Fibroblast of skin of right biceps (primary cell): ENCODE data around the gene HOTAIR.

Experiments used
- DNase-seq: peaks from one replicate; pipeline ENCODE4 v3.0.0-alpha.2; 2013

HOTAIR gene

DNA sequence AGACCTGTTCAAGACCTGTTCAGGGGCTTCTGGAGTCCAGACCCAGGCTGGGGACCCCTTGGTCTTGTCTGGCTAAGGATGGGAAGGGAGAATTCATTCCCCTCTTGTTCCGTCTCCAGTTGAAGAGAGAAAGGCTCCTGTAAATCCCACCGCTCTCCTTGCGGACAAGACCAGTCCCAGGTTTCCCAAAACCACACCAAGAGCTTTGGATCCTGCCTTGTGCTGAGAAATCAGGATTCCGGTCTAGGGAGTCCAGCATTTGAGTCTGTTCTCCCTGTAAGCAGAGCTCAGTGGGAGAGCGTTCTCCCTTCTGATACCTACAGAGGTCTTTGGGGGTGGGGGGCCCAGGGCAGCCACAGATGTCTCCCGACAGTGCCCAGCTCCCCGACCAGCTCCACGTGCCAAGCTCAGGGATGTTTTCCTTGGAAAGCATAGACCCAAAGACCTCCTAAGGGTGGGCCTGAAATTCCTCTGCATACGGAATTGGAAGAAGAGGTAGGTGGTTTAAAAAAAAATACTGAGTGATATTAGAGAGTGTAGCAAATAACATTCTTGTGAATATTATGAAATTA, 34.2 kb downstream of the HOTAIR start:
- no peak for DNase-seq

DNA sequence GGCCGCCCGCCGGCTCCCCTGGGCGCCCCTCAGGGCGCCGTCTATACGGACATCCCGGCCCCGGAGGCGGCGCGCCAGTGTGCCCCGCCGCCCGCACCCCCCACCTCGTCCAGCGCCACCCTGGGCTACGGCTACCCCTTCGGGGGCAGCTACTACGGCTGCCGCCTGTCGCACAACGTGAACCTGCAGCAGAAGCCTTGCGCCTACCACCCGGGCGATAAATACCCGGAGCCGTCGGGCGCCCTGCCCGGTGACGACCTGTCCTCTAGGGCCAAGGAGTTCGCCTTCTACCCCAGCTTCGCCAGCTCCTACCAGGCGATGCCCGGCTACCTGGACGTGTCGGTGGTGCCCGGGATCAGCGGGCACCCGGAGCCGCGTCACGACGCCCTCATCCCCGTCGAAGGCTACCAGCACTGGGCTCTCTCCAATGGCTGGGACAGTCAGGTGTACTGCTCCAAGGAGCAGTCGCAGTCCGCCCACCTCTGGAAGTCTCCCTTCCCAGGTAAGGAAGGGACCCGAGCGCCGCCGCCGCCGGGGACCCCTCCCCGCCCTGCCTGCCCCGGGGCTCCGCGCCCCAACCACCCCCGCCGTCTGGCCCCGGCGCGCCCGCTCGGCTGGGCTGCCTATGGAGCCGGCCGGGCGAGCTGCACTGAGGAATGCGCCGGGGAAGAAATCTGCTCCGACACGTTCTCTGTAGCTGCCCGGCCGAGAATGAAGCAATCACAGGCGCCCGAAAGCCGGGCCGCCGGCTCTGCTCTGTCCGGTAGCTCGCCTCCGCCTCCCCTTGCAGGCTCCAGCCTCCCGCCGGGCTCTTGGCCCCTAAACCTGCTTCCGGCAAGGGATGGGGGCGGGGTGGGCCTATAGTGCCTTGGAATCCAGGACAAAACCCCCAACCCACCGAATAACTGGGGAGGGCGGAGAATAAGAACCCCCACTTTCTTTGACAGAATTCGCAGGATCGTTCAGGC, 35.3 kb downstream of the HOTAIR start:
- DNase-seq = peak; percentile 31

DNA sequence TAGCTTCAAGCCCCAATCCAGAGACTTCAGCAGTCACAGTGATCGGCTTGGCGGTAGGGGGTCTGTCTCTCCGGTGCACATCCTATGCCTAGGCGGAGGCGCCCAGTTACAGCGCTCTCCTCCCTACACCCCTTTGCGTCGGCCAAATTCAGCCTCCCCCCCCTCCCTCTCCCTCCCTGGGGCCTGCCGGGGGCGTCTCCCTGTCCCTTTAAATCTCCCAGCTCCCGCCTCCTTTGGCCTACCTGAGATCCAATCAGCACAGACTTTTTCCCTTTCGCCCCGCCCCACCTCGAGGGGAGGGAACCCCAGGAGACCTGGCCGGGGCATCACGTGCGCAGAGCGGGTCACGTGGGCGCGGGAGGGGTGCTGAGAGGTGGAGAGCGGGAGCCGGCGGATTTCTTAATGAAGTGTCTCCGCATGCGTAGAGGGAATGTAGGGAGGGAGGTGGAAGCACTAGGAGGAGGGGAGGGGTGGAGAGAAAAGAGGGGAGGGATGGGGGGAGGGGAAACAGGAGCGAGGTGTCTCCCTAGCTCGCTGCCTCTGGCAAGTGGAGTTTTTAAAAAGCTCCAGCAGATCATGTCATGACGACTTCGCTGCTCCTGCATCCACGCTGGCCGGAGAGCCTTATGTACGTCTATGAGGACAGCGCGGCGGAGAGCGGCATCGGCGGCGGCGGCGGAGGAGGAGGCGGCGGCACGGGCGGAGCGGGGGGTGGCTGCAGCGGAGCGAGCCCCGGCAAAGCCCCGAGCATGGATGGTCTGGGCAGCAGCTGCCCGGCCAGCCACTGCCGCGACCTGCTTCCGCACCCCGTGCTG, 36.2 kb downstream of the HOTAIR start, which contains the start of gene HOXC13:
HOXC13 (plus strand) TSS at position 506 of the 815 bp plus-strand sequence; CDS start at position 582, 76 bp downstream.
- DNase-seq = peak; percentile 59

DNA sequence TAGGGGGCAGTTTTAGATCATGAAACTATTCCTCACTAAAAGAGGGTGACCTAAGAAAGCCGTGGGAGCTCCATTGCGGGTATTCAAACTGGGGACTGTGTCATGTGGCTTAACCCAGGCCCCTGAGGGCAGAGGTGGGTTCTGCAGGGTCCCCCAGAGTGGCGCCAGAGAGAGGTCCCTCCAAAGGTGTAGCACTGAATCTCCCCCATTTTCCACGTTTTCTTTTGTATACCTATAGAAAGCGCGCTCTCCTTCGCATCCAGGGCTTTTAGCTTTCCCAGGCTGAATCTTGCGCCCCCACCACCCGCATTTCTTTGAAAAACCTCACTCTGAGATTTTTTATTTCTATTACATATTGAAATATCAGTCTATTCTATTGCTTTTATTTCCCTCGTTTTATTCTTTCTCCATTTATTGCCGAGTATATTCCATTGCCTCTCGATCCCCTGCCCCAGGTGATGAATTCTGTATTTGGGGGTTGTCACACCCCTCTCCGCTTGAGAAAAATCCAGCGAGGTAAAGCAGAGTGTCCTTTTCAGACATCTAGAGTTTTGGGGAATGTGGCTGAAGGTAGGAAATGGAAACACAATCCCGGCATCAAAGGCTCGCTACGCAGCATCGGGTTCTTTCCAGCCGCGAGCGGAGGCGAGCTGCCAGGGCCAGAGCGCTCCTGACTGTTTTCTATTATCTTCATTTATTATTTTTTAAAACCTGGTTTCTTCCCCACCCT, 37.0 kb downstream of the HOTAIR start:
- DNase-seq = no peak

DNA sequence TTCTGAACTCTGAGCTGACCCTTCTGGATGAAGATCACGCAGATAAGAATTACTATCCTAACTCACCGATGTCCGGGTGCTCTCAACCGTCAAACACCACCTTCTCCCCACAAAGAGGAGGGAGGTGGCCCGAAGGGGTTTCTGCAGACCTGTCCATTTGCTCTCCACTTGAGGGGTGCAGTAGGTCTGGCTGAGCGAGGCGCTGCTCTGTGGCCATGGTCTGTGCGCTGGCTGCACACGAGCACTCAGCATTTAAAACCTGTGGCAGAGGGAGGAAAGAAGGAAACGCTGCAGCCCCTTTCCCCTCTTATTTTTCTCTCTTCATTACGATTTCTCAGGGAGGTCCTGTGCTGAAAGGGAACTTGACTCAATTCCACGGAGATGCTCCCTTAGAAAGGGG, 37.7 kb downstream of the HOTAIR start:
- no peak for DNase-seq

DNA sequence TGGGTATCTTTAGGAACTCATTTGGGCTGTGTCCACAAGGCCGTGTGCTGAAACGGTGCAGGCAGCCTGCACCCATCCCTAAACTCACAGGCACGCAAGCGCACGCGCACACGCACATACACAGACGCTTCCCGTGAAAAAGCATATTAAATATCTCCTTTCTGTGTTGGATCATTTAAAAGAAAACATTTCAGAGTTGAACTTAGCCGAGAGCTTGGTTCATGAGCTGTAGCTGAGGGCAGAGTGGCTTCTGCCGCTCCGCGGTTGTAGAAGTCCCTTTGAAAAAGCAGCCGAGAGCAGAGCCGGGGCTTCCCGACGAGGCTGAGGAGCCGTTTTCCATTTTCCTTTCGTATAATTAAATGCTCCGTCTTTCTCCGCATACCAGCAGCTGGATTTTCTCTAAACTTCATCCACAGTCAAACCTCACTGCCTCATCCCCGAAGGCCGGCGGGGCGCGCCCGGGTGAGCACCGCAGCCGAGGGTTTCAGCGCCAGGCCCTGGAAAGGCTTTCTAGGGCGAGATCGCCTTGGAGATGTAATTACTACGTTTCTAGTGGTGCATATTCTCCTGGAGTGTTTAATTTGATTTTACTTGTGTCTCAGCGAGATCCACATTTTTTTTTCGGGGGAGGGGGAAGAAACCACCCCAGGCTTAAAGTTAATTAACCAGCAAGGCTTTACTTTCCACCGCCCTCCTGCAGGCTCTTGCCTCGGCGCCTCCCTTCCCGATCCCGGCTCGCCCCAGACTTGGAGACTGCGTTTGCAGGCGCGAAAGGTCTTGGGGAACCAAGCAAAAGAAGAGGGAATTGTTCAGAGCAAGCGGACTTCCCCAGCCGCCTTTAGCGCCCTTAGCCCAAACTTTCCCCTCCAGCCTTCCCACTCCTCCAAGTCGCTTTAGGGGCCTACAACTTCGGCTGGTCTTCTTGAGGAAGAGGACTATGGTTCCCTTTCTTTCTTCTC, 39.1 kb downstream of the HOTAIR start:
- no peak for DNase-seq

DNA sequence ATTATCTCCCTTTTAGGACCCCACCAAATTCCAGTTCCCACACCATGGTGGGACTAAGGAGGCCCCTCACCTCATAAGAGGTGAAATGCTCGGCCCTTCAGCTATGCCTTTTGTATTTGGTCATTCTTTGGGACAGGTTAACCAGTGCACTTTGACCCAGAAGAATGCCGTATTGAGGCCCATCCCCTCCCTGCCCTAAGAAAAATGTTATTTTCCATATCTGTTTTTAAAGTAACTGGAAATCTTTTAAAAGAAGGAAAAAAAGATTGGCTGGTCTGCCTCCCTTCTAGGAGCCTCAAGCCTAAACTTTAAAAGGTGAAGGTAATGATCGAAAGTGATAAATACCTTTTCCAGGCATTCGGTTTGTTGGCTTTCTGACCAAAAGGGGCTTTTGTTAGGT, 41.8 kb downstream of the HOTAIR start:
- no peak for DNase-seq

DNA sequence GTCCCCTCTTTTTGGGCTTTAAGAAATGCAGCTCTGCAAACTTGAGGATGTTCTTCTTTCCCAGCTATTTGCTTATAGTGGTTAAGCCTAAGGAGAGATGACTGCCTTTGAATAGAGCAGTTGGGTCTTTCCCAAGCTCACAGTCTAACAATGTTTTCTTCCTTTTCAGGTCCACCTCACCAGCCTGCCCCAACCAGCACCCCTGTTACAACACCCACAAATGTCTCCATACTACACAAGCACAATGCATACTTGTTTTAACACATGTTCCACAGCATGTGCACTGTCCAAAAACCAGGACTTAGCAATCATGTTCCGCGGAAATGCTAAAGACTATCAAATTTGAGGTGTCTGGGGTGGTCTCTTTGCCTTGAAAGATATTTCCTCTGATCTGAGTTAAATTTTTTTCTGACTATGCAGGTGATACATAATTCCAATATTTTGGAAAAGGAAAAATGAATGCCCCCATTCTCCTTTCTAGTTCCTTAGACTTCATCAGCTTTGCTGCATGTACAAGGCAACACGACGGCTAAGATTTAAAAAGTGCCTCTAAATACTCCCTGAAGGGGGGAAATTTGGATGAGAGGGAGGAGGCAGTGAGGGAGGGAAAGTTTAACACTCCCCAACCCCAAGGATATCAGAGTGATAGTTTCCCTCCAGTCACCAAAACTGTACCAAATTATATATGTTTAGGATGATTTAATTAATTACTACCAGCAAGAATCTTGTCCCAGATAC, 42.7 kb downstream of the HOTAIR start:
- no peak for DNase-seq

DNA sequence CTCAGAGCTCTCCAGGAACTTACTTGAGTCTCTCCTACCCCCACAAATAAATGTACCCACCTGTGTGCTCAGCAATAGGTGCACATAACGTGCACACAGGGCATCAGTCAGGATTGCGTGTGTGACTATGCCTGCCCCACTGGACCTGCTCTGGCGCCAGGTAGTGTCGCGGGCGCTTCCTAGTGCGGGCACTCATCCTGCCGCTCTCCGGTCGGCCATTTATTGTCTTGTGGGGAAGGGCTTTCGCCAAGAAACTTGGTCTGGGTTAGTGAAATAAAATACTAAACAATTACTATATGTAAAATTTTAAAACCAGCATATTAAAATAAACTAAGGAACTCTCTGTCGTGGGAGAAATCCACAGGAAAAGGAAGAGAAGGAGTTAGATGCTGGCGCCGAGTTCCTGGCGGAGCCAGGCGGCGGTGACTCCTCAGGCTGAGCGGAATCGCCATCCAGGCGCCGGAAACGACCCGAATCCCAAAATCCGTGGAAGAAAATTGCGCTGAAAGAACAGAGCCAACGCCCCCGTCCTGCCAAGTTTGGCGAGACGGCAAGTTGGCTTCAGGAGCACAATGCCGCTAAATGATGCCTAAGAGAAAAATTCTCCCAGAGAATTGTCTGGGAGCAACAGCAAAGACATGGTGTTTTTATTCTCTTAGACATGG, 44.0 kb downstream of the HOTAIR start:
- no peak for DNase-seq

DNA sequence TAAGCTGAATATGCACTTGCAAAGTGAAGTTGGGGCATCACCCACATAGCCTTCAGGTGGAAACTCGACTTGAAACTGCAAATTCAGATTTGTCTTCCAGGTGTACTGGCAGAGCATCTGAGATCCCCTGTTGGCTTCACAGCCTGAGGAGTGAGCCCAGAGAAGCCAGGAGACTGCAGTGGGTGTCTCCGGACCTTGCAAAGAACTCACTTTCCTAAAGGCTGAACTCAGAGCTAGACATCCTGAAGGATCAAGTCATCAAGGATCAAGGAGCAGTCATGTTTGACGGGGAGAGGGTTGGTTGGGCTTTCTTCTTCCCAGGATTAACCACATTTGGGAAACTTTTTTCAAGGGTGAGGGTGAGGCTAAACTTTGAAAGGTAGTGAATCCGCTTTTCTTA, 45.2 kb downstream of the HOTAIR start:
- no peak for DNase-seq

DNA sequence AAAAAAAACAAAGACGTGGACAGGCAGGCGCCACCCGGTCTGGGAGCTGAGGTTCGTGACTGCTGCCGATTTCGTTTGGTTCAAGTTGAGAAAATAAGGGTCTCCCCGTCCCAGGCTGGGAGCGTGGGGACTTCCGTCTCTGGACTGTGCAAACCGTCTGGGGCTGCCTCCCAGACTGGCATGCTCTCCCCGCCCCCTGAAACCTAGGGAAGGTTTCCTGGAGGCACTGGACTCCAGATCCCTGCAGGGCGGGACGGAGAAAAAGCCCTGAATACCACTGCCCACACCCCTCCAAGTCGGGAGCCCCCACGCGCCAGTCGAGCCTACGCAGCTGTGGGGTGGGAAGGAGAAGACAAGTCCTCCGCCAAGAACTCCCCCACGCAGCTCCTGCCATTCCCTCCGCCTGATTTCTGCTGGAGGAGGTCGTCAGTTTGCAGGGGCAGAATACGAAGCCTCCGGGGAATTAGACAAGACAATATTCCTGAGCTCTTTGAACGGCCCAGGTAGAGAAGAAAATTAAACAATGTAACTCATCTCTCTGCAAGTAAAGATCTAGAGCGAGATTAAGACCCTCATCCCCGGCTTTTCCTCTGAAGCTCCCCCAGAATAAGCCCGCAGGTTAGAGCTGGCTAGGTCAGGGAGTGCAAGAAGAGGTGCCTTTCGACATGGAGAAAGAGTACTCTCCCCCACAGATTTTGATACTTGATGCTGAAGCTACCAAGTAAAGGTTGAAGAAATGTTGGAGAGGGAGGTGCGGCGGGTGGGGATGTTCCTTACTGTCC, 46.5 kb downstream of the HOTAIR start:
- DNase-seq = no peak

DNA sequence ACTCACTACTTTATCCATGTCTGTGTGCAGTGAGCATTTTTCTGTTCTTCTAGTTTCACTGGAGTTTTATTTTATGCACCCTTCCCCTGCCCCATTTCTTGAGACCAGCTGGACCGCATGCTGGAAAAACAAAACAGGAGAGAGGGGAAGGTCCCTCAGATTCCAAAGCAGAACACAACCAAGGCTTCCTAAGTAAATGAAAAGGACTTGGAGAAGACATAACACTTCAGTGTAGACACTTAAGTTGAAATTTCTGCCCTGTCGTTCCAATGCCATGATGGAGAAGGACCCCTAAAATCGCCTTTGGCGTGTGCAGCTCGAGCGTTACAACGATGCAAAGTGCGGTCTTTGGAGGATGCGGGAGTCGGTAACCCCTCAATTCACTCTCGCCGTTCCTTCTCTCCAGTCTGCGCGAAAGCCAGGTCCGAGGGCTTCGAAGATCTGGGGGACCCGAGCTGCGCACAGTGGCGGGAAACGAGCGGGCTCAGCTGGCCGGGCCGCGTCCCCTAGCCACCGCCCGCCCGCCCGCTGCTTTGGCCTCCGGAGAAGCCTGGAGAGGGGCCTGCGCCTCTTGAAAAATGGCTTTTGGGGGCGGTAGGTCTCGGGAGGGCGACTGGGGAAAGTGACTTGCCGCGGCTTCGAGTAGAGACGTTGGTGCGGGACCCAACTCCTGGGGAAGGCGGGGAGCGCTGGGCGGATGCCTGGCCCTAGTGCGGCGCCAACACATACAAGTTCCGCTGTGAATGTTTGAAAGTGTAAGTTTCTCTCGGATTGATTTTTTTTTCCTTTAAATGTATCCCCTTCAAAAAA, 47.3 kb downstream of the HOTAIR start:
- no peak for DNase-seq

DNA sequence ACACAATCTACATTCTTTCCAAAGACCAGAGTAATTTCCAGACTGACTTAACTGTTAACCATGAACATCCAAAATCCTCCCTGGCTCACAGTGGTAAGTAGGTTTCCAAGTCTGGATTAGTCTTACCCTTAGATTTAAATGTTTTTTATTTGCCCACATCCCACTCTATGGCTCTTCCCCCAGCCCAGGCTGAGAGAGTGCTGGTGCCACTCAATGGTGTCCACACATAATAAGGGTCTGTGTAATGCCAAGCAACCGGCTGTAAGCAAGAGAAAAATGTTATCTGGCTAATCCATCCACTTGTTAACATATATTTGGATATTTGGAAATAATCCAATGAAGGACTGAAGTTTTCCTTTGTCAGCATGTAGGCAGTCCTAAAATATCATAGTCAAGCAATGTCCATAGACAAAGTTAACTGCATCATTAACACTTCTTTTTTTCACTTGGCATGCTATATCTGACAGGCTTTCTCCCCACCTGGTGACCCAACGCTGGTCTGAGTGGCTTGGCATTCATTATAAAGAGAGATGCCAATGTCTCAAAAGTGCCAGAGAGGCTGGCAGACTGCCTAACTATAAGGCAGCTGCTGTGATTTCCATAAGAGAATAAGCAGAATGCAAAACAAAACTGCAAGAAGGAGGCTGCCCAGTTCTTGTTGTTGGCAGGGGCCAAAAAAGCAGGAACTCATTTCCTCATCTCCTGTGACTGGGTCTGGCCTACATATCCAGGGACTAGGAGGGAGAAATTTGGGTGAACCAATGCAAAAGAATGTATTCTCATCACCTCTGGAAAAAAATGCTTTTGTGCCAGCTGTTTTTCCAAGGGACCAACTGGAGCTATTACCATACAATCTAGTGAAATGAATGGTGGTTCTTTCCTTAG, 50.0 kb downstream of the HOTAIR start:
- DNase-seq = no peak

DNA sequence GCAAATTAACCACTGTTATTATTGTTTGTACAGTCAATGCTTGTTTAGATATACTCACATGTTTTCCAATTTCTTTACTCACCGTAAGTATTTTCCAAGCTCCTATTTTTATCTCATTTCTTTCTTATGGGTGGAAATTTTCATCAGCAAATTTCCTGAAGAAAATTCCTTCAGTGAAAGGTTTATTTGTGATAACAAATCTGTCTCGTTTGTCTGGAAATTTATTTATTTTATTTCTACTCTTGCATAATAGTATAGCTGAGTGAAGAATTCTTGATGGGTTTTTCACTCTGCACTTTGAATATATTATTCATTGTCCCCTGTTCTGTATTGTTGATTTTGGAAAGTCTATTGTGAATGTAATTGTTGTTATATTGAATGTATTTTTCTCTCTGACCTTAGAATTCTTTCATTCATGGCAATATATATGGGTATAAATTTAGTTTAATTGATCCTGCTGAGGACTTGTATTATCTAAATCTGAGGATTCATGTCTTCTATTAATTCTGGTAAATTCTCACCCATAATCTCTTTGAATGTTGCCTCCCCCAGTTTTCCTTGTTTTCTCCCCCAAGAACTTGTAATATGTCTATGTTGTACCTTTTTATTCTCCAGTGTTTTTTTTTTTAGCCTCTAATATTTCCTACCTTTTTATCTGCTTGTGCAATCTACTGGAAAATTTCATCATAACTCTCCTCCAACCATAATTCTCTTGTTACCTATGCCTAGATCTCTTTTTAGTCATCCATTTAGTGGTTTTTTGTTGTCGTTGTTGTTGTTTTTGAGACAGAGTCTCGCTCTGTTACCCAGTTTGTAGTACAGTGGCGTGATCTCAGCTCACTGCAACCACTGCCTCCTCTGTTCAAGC, 57.7 kb downstream of the HOTAIR start:
- no peak for DNase-seq
